Stomach (tissue), 4 donors: ENCODE results near the gene DHRS13.

ENCODE experiments used
- POLR2A ChIP-seq, 4 donors: fragments of 450-650 bp; IDR thresholded peaks; one replicate each; pipeline ENCODE4 v1.6.1; 2016; ENCODE audit warnings: antibody characterized with exemption in 4 of 4, control low read depth in 2 of 4, mild to moderate bottlenecking in 1 of 4, moderate library complexity in 1 of 4
- TF ChIP-seq, protein P1 (sequence below), 7 experiments: fragments of 450-650 bp in 4 of 7; fragments of 200-600 bp in 3 of 7; sonication (generic) in 3 of 7; IDR thresholded peaks; one replicate each; pipeline ENCODE4 v1.5.1; 2016 to 2019; ENCODE audit warnings: antibody characterized with exemption in 7 of 7, control low read depth in 2 of 7, mild to moderate bottlenecking in 1 of 7

DNA sequence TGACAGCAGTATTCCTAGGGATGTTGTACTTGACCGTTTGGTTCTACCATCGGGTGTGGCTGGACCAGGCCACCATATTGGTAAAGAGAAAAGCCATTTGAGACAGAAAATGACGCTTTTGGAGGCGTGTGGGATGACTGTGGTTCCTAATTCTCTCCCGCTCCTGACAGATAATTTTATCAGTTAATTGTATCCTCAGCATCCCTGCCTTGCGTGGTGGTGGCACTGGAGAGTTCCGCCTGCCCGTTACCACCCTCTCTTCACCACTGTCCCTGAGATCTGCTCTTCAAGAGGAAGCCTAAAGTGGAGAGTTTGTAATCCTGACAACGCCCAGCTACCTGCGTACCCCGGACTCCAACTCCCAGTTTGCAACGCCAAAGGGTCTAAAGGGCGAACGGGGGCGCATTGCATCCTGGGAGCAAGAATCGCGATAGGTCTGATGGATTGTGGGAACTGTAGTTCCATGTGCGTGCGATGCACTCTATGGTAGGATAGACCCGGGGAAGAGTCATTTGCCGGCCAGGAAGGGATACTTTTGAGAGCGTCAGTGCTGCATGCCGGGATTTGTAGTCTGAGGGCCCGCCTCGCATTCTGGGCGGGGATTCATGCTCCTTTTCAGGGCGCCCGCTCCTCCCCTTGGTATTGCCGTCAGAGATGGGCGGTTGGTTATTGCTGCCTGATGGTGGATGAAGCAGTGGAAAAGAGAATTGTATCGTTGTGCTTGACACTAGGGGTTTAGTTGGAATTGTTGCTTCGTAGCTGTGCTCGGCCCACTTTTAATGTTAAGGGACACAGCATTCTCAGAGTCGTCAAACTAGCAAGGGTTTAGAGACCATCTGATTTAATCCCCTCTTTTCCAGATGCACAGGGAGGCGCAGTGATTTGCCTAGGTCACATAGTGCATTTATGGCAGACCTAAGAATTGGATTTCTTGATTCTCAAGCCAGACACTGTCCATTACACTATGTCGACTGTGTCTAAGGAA, 49.4 kb upstream of the DHRS13 start:
- TF ChIP-seq, protein P1, sequence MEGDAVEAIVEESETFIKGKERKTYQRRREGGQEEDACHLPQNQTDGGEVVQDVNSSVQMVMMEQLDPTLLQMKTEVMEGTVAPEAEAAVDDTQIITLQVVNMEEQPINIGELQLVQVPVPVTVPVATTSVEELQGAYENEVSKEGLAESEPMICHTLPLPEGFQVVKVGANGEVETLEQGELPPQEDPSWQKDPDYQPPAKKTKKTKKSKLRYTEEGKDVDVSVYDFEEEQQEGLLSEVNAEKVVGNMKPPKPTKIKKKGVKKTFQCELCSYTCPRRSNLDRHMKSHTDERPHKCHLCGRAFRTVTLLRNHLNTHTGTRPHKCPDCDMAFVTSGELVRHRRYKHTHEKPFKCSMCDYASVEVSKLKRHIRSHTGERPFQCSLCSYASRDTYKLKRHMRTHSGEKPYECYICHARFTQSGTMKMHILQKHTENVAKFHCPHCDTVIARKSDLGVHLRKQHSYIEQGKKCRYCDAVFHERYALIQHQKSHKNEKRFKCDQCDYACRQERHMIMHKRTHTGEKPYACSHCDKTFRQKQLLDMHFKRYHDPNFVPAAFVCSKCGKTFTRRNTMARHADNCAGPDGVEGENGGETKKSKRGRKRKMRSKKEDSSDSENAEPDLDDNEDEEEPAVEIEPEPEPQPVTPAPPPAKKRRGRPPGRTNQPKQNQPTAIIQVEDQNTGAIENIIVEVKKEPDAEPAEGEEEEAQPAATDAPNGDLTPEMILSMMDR (IDR thresholded peaks at IDR 0.05), result no peak
- TF ChIP-seq POLR2A (IDR thresholded peaks at IDR 0.05), result peak in 1 of 4 donors; percentile 54
